GM21576 (cell line): ENCODE results near the gene FAM83G.
A peak's percentile ranks its signal among the peaks of the same experiment; 100 is the strongest.
"Not testable (repeated sequence)": the region's sequence is repeated elsewhere in the genome, so short reads cannot be mapped to it uniquely, and the experiment has no call there.

Experiments
- ATAC-seq: cut with Tn5 transposase; IDR thresholded peaks from one replicate; pipeline ENCODE4 v1.9.1; 2021; ENCODE audit warnings: mild to moderate bottlenecking, moderate library complexity; ENCODE audit not compliant: unreplicated experiment

Gene FAM83G

DNA sequence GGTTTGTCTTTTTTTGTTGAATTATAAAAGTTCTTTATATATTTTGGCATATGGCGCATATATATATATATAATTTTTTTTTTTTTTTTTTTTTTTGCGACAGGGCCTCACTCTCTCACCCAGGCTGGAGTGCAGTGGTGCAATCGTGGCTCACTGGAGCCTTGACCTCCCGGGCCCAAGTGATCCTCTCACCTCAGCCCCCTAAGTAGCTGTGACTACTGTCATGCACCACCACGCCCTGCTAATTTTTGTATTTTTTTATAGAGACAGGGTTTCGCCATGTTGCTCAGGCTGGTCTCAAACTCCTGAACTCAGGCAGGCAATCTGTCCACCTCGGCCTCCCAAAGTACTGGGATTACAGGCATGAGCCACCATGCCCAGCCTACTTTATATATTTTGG is 82.0 kb downstream of the FAM83G start:
- not testable (repeated sequence) for ATAC-seq

GRCh38 chr17:18921912-18922451 is 82.6 kb downstream of the FAM83G start:
- ATAC-seq: peak; percentile 48

DNA sequence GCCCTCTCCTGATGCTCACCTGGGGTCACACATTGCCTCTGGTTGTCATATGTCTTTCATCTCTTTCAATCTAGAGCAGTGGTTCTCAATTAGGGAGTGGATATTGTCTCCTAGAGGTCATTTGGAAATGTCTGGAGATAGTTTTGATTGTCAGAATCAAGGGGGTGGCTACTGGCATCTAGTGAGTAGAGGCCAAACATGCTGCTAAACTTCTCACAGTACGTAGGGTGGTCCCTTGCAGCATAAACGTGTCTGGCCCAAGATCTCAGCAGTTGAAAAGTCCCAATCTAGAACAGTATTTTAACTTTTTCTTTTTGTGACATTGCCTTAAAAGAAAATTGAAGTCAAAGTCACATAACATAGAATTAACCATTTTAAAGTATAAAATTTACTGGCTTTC is 83.1 kb downstream of the FAM83G start:
- ATAC-seq: no peak

GRCh38 chr17:18920911-18921441 is 83.6 kb downstream of the FAM83G start:
- ATAC-seq: peak; percentile 52

- no peak for ATAC-seq
Measured at GRCh38 chr17:18919963-18920362, 84.6 kb downstream of the FAM83G start.
